Measurements from ENCODE around the gene BRSK2.
"Not testable (repeated sequence)": the region's sequence is repeated elsewhere in the genome, so short reads cannot be mapped to it uniquely, and the experiment has no call there.

Gene BRSK2

DNA sequence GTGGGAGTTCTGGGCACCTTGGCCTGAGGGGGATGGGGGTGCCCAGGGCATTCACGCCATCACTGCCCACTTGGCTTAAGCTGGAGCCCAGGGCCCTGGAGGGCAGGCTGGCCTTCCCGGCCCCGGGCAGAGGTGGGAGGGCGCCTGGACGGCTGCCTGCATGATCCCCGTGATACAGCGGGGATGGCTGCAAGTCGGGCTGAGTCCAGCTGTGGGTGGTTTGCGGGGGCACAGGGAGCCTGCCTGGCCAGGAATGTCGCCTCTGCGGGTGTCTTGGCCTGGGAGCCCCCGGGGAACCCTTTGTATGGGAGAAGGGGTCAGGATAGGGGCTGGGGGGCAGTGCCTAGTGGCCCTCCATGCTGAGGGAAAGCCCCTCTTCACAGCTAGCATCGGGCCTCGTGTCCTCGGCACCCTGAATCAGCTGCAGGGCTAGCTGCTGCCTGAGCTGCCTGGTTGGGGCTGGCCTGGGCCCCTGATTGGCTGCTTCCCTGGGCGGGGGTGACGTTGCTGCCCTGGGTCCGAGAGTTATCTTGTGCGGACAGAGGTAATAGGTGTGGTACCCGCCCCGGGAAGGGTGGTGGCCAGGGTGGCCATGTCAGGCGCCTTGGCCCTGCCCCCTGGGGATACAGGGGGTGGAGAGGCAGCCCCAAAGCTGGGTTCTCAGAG lies 8.3 kb downstream of the BRSK2 start:
- no peak for DNase-seq

DNA sequence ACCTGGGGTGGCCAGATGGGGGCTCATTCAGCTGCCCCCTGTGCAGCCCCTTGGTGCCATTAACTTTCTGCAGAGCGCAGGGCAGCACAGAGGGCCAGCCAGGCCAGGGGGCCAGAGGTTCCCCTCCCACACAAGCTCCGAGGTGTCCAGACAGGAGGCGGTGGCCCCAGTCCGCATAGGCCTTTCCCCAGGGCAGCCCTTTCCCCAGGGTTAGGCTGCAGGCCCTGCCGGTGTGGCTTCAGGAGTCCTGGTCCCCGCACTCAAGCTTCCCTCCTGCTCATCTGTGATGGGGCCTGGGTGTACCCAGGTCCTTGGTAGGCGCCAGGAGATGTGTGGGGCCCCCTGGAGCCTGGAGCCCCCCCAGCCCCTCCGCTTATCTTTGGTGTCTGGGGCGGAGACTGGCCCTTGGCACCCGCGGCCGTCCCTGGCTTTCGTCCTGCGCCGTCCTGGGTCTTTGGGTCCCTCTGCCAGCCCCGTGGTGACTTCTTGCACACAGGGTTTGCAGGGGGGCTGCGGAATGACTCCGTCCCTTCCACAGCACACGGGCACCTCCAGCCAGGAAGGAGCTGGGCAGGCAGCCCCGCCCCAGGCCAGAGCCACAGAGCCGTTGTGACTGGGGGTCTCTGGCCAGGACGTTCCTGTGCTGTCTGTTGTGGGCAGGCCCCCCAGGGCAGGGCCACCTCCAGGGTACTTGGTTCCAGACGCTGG lies 8.9 kb downstream of the BRSK2 start:
- no peak for DNase-seq

DNA sequence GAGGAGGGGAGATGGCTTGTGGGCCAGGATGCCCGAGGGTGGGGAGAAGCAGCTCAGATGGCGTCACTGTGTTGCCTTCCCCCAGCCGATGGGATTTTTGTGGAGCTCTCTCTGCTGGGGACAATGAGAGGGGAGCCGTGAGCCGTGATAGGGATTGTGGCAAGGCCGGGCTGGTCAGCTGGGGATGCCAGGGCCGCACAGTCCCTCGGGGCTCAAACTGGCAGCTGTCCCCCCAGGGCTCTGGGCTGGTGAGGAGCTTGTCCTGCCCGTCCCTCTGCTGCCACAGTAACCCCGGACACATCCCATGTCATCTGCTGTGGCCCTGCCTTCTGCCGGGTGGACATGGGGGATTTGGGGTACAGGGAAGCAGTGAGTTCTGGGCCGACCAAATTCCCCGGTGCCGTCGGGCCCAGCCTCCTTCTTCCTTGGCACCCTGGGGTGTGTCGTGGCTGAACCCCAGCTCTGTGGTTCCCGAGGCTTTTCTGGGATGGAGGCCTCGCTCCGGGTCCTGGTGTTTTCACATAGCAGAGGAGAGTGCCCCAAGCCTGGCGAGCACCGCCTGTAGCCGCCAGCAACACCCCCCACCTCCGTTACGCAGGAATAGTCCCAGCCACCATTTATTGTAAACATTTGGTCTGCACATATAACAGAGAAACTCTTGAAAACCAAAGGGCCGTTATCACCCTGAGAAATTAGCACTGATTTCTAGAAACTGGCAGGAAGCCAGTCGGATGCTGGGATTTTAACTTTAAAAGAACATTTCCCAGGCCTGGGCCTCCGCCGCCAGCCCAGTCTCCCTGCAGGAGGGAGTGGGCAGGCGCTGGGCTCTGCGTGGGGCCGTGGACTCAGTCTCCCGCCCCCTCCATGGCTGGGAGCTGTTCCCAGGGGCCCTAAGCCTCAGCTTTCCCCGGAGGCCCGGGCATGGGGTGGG lies 9.9 kb downstream of the BRSK2 start:
- DNase-seq, result no peak

DNA sequence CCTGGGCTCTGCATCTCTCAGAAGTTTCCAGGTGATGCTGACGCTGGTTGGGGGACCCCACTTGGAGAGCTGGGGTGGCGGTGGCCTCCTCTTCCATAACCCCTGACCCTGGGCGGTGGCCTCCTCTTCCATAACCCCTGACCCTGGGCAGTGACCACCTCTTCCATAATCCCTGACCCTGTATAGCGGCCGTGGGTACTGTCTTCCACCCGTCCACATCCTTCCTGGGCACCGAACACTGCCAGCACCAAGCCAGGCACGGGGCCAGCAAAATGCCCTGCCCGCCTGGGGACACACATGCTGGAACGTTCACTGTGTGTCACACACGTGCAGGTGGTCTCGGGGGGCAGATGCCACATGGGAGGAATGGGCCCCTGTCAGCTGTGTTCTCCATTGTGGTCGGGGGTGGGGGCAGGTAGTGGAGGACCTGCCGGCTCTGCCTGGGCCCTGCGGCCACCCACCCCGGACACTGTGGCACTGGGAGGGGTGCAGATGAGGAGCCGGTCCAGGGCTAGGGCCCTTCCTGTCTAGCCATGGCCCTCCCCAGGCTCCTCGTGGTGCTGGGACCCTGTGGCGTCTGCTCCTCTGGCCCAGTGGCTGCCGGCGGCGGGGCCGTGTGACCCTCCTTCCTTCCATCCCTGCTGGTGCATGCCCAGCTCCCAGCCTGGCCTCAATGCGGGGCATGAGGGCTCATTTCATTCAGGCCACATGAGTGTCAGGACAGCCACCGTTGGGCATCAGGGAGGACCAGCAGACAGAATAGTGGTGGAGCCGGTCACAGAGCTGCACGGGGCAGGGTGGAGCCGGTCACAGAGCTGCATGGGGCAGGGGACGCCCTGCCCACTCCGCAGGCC lies 10.8 kb downstream of the BRSK2 start:
- DNase-seq, result no peak

DNA sequence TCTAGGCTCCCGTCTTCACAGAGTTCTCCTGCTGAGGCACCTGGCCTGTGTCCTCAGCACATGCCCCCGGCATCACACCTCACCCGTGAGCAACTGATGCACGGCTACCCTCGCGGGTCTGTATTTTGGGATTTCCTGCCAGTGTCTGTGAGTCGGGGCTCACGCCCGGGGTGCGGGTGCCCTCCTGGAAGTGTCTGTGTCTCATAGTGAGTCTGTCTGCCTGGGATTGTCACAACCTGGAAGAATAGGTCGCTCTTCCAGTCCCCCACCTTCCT lies 11.4 kb downstream of the BRSK2 start:
- DNase-seq, result no peak

DNA sequence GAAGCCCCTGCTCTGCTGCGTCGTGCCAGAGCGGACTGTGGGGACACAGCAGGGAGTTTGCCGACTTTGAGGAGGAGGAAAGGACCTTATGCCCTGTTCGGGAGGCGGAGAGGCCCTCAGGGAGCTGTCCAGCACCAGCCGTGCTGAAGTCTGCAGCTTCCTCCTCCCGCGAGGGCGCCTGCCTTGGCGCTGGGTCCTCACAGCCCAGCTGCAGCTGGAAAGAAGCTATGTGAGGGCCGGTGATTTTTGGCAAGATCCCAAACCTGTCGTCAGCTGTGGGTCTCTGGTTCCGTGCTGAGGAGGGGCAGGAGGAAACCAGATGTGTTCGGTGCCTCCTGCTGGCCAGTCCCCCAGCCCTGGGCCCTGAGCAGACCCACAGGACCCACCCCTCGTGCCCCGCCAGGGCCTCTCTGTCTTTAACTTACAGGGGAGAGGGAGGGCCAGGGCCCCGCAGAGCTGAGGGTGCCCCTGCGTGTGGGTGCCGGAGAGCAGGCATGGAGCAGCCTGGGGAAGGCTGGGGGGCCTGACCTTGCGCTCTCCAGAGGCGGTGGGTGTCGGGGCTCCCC lies 12.0 kb downstream of the BRSK2 start:
- DNase-seq, result peak; percentile 68

DNA sequence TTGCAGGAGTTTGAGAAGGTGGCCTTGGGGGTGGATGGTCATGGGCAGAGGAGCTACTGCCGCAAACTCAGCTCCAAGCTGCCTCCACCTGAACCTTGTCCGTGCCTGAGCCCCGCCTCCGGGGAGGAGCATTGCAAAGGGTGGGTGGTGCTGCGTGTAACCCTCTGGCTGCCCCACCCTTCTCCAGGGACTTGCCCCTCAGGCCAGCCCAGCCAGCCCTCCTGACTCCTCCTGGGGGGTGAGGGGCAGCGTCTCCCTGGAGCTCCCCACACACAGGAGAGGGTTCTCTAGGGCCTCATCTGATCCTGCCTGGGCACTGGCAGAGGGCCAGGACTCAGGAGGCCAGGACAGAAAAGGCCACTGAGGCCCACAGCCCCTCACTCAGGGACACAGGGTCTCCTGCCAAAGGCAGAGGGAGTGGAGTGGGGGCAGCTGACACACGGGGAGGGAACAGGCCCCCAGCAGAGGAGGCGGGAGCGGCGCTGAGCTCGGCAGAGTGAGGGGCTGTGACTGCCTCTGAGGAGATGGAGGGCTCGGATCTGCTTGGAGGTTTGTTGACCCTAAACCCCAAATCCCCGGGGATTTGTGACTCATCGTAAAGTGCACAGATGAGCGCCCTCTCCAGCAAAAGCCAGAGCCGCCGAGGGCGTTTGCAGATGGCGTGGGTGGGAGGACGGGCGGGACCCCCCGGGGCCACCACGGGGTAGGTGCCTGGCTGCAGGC lies 12.8 kb downstream of the BRSK2 start:
- DNase-seq, result no peak

DNA sequence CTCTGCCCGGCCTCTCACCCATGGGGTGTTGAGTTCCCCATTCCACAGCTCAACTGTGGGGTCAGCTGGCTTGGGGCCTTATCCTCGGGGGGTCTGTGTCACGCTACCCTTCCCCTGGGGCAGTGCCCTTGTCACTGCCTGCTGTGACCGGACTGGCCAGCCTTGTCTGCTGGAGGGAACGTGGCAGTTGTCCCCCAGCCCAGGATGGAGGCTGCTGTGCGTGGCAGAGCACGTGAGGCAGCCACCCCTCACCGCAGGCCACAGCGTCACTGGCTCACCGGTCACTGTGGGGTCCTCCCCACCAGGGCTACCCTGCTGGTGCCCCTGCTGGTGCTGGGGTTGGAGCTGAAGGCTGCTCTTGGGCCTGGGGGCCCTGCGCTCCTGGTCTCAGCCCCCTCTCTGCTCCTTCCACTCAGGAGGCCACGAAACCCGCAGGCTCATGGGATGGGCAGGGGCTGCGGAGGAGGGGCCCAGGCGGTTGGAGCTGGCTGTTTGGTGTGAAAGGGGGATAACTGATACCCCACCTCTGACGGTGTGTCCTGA lies 13.4 kb downstream of the BRSK2 start:
- DNase-seq, result no peak

DNA sequence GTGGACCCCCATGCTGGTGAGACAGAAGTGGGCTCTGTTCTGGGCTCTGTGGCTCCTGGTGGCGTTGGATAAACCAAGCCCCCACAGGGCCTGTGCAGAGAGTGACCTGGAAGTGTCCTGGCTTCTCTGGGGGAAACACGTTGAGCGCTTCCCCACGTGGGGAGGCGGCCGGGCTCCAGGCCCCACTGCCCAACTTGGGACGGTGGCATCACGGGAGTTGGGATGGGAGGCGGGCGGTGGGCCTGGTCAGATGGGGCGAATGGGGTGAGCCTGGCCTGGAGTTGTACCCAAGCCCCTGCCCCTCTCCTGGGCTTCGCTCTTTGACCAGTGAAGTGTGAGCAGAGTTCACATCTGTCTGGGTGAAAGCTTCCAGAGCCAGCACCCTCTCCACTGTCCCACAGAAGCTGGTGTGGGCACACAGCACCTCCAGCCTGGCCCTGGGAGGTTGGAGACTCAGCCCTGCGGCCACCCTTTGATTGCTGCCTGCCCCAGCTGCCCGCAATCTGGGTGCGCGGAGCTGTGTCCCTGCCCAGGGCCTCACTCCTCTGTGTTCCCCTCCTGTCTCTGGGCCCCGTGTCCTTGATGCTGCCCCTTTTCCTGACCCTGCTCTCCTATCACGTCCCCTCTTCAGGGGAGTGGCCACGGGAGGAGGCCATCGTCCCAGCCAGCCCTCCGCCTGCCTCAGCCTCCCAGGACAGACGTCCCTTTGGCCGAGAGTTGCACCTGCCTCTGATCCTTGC lies 14.2 kb downstream of the BRSK2 start:
- no peak for DNase-seq

DNA sequence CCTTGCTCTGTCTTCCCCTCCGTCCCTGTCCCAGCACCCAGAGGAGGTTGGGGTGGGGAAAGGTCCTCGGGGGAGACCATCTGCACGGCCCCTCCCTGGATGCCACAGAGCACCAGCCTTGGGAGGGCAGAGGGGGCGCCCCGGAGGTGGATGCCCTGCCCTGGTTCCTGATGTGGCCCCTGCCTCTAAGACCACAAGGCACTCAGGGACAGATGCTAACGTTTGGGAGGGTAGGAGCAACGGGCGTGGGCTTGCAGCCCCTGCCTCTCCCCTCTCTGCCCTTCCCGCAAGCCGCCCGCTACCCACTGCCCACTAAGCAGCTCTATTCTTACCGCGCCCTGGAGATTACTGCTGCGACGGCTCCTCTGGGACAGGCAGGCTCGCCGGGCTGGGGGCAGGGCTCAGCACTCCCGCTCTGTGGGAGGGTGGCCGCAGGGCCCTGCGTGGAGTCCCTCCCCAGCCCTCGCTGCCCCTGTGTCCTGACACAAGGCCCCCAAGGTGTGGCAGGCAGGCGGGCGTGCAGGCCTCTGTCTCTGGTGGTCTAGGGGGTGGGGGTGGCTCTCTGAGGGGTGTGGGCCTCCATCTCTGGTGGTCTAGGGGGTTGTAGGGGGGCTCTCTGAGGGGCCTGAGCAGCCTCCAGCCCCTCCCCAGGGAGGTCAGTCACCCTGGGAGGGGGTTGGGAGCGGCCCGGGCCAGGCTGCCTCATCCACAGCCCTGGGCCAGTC lies 14.9 kb downstream of the BRSK2 start:
- no peak for DNase-seq

DNA sequence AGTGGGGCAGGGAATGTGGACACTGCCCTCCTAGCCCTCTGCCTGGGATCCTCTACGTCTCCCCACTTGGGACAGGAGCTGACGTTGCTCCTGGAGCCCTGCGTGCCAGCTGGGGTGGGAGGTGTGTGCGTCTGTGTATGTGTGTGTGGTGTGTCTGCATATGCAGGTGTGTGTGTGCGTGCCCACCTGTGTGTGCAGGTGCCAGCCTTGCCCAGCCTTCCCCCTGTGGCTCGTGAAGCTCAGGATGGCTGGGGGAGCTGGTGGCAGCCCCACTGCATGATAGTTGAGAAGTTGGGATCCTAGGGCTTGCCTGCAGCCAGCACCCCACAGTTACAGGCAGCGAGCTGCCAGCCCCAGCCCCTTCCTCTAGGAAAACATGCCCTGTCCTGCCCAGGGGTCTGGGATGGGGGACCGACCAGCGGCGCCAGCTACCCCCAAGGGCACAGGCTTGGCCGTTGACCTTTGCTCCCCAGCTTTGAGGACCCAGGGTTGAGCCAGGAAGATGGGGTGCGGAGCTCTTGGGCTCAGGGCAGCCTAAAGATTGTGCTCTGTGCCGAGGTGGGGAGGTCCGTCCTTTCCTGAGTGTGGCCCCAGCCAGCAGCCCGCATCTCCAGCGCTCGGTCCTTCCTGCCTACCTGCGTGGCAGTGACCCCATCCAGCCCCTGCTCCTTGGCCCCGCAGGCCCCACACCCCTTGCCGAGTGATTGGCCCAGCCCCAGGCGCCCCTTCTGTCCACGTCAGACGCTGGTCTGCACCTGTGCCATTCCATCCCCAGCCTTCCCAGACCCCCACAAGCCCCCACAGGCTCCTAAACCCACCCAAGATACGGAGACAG lies 15.7 kb downstream of the BRSK2 start:
- no peak for DNase-seq

DNA sequence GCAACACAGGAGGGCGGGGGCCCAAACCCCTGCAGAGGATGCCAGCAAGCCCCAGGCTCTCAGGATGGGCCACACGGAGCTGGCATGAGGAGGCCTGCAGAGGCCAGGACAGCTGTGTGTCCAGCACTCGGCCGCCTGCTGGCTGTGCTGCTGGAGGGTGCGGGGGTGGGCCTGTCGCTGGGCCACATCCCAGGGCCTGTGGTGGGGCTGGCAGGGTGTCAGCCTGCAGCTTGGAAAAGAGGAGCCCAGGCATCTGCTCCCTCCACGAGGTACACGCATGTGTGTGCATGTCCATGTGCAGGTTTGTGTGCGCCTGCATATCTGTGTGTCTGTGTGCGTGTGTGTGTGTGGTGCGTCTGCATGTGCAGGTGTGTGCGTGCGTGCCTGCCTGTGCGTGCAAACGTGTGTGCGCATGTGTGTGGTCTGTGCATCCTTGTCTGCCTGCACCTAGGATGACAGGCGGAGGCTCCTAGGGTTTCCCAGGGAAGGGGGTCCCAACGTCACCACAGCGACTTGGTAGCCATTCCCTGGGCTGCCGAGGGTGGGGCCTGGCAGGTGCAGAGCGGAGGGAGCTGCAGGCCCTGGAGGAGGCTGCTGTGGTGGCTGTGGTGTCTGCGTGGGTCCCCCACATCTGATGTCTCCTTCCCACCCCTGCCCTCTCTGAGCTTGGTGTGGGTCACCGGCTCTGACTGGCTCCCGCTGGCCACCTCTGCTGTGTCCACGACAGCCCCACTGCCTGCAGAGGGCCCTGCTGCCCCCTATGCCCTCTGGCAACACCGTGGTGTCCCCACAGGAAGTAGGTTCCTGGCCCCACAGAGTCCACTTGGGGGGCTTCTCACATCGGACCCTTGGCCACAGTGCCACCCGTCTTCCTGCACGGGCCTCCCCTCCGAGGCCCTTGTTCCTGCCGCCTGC lies 17.1 kb downstream of the BRSK2 start:
- no peak for DNase-seq

DNA sequence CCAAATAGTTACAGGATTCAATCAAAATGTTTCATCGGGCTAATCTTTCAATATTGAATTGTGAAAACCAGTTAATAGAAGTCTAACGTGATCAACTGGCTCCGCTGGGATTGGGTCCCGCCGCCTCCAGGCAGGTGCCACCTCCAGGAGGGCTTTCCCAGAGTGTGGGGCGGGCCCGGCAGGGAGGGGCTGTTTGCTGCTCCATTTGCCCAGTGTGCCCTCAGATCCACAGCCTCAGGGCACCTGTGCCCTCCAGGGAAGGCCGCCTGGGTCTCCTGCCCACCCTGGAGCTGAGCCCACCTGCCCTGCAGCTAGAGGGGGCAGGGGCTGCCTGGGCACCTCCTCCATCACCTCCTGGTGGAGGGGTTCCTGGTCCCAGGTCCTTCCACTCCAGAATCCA lies 17.9 kb downstream of the BRSK2 start:
- DNase-seq, result no peak

DNA sequence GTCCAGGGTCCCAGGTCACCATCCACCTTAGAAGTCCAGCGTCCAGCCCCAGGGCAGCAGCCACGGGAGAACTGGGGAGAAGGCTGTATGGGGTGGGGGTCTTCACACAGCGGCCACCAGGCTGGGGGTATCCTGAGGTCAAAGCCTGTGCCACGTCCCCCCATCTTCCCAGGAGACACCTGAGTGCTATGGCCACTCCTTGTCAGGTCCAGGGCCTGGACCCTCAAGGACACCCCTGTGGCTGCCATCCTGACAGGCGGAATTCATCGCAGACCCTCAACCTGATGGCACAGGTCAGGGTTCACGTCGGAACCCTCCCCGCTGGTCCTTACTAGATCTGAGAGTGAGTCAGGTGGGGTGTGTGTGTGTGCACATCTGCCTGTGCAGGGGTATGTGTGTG lies 18.6 kb downstream of the BRSK2 start:
- no peak for DNase-seq

DNA sequence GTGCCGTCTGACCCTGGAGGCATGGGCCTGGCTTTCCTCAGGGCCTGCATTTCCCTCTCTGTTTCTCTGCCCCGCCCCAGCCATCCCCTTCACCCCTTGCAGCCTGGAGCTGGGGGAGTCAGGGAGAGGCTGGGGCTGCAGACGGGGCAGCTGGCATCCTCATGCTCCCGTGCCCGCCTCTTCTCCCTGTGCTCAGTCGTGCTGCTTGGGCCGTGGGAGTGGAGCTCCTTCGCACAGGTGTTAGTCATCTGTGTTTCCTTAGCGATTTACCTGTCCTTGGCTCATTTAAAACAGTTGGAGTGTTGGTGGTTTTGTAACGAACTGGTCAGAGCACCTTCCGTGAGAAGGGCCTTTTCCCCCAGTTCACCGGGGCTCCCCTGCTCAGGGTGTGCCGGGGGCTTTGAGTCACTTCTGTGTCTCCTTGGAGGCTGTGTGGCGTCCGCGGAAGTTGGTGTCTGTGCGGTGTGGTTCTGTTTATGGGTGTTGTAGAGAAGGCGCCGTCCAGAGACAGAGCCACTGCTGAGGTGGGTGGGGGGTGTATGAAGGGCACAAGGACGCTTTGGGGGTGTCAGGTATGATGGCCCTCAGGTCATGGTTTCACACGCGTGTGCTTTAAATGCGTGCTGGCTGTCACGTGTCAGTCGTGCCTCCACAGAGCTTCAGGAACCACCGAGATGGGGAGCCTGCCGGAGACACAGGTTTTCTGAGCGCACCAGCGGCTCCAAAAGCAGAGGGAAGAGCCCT lies 19.5 kb downstream of the BRSK2 start:
- DNase-seq, result no peak

DNA sequence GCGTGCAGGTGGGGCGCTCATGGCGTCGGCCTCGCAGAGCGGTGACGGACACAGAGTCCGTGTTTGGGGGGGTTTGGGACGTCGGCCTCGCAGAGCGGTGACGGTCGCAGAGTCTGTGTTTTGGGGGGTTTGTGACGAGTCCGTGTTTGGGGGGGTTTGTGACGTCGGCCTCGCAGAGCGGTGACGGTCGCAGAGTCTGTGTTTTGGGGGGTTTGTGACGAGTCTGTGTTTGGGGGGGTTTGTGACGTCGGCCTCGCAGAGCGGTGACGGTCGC lies 20.1 kb downstream of the BRSK2 start:
- not testable (repeated sequence) for DNase-seq
